GM18861 (cell line): Measurements from ENCODE around the gene BRK1.
"Not testable (repeated sequence)": the region's sequence is repeated elsewhere in the genome, so short reads cannot be mapped to it uniquely, and the experiment has no call there.

Experiments
- ATAC-seq: cut with Tn5 transposase; IDR thresholded peaks from one replicate; pipeline ENCODE4 v1.9.1; 2021; ENCODE audit not compliant: unreplicated experiment

Gene BRK1

DNA sequence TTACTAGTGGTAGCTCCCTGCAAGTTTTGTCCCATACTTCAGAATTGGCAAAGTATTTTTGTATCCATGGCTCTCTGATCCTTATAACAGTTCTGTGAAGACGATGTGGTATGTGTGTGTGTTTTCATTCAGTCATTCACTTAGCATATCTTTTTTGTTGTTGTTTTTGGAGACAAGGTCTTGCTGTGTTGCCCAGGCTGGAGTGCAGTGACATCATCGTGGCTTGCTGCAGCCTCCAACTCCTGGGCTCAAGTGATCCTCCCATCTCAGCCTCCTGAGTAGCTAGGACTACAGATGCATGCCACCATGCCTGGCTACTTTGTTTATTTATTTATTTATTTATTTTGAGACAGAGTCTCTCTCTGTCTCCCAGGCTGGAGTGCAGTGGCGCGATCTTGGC lies 60.7 kb downstream of the BRK1 start:
- ATAC-seq: not testable (repeated sequence)
